ENCODE measurements around the gene RNF223.

The RNF223 gene

GRCh38 chr1:1073743-1074587 lies at the start of gene RNF223:
TSS of gene RNF223 (minus strand) at chr1:1074306. CDS start at chr1:1072566, 1,740 bp downstream.
- DNase-seq (ENCODE audit: low read depth) = no peak
- H3K4me3 ChIP-seq (ENCODE audit: low read length) = no peak within 1 kb of the TSS
- no peak for TF ChIP-seq CTCF (conservative IDR thresholded peaks at IDR 0.05; ENCODE audit: low read length)

- peak; percentile 1; the same call in 1 of the 2 replicates for TF ChIP-seq CTCF (conservative IDR thresholded peaks at IDR 0.05; ENCODE audit: low read length)
- no peak overlapping the region for H3K4me3 ChIP-seq (ENCODE audit: low read length)
- DNase-seq (ENCODE audit: low read depth) = peak; percentile 20
Observed at GRCh38 chr1:1122981-1123480, 48.9 kb upstream of the RNF223 start.

GRCh38 chr1:1122078-1122811 lies 48.1 kb upstream of the RNF223 start:
- peak overlapping the region; percentile 43 for H3K4me3 ChIP-seq (ENCODE audit: low read length)
- peak; percentile 58 for DNase-seq (ENCODE audit: low read depth)
- peak; percentile 70 for TF ChIP-seq CTCF (conservative IDR thresholded peaks at IDR 0.05; ENCODE audit: low read length)

GRCh38 chr1:1121611-1122077 lies 47.5 kb upstream of the RNF223 start:
- no peak for DNase-seq (ENCODE audit: low read depth)
- no peak for TF ChIP-seq CTCF (conservative IDR thresholded peaks at IDR 0.05; ENCODE audit: low read length)
- H3K4me3 ChIP-seq (ENCODE audit: low read length) = peak overlapping the region; percentile 22

- H3K4me3 ChIP-seq (ENCODE audit: low read length) = no peak overlapping the region
- no peak for TF ChIP-seq CTCF (conservative IDR thresholded peaks at IDR 0.05; ENCODE audit: low read length)
- DNase-seq (ENCODE audit: low read depth) = no peak
Observed at GRCh38 chr1:1120866-1121591, 46.9 kb upstream of the RNF223 start.

GRCh38 chr1:1120096-1120495 lies 46.0 kb upstream of the RNF223 start:
- H3K4me3 ChIP-seq (ENCODE audit: low read length) = no peak overlapping the region
- no peak for TF ChIP-seq CTCF (conservative IDR thresholded peaks at IDR 0.05; ENCODE audit: low read length)
- DNase-seq (ENCODE audit: low read depth) = no peak
